ENCODE measurements around the gene RAB10. TPM values are rescaled to one million over a fixed set of nuclear protein-coding genes. Genes with fewer than 3 reads are reported as not detected.
"Not testable (repeated sequence)": the region's sequence is repeated elsewhere in the genome, so short reads cannot be mapped to it uniquely, and the experiment has no call there.

The RAB10 gene
- total RNA-seq, 1 donor from 2014 or later = 49.1 TPM

DNA sequence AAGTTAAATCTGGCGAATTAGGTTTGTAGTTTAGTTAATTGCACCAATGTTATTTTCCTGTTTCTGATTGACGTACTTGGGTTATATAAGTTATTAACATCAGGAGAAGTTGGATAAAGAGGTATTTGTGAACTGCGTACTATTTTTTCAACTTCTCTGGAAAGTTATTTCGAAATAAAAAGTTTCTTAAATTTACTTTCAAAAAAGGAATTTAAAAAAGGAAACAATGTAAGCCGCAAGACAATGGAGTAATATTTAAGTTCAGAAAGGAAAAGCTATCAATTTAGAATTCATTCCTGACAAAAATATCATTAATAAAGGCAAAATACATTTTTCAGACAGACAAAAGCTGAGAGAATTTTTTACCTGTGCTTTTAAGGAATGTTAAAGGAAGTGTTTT is 47.7 kb downstream of the RAB10 start:
- H3K4me3 ChIP-seq (ENCODE audit: low read length in 3 of 3) = no peak overlapping the region
- no peak overlapping the region for H3K9ac ChIP-seq (ENCODE audit: low read depth in 1 of 3, low read length in 3 of 3)
- H3K27ac ChIP-seq (ENCODE audit: low read depth, low read length) = no peak overlapping the region
- H3K36me3 ChIP-seq (ENCODE audit: control insufficient read depth in 3 of 3, insufficient read depth in 3 of 3, low read length in 3 of 3) = no peaks in the 10 kb centered on the region
- peaks cover 0 to 4% (median 0%) of the 10 kb centered on the region in 3 donors for H3K4me1 ChIP-seq (ENCODE audit: control insufficient read depth in 3 of 3, insufficient read depth in 3 of 3, low read length in 3 of 3)
- no peaks in the 10 kb centered on the region for H3K9me3 ChIP-seq (ENCODE audit: control insufficient read depth in 3 of 3, low read length in 3 of 3)
- H3K27me3 ChIP-seq (ENCODE audit: control insufficient read depth in 3 of 3, insufficient read depth in 3 of 3, low read length in 3 of 3) = no peaks in the 10 kb centered on the region

DNA sequence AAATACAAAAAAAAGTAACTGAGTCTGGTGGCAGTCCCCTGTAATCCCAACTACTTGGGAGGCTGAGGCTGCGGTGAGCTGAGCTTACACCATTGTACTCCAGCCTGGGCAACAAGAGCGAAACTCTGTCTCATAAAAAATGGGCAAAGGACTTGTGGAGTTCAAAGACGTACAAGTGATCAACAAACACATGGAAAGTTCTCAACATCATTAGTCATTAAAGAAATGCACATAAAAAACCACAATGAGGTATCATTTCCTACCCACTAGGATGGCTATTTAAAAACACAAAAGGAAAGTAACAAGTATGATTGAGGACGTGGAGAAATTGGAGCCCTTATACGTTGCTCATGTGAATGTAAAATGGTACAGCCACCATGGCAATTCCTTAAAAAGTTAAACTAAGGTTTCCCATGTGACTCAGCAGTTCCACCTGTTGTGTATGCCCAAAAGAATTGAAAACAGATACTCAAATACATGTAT is 52.3 kb downstream of the RAB10 start:
- no peaks in the 10 kb centered on the region for H3K27me3 ChIP-seq (ENCODE audit: control insufficient read depth in 3 of 3, insufficient read depth in 3 of 3, low read length in 3 of 3)
- no peaks in the 10 kb centered on the region for H3K9me3 ChIP-seq (ENCODE audit: control insufficient read depth in 3 of 3, low read length in 3 of 3)
- H3K4me1 ChIP-seq (ENCODE audit: control insufficient read depth in 3 of 3, insufficient read depth in 3 of 3, low read length in 3 of 3) = peaks cover 0 to 11% (median 9%) of the 10 kb centered on the region in 3 donors
- no peak overlapping the region for H3K27ac ChIP-seq (ENCODE audit: low read depth, low read length)
- no peak overlapping the region for H3K4me3 ChIP-seq (ENCODE audit: low read length in 3 of 3)
- no peaks in the 10 kb centered on the region for H3K36me3 ChIP-seq (ENCODE audit: control insufficient read depth in 3 of 3, insufficient read depth in 3 of 3, low read length in 3 of 3)
- no peak overlapping the region for H3K9ac ChIP-seq (ENCODE audit: low read depth in 1 of 3, low read length in 3 of 3)

DNA sequence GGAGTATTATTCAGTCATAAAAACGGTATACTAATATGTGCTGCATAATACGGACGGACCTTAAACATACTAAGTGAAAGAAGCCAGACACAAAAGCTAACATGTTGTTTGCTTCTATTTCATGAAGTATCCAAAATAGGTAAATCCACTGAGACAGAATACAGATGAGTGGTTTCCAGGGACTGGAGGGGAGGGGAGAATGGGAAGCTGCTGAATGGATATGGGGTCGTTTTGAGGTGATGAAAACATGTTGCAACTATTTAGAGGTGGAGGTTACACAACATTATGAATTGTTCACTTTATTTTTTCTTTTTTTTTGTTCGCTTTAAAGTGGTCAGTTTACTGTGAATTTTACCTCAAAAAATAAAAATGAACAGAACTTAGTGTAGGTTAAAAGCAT is 52.9 kb downstream of the RAB10 start:
- no peaks in the 10 kb centered on the region for H3K36me3 ChIP-seq (ENCODE audit: control insufficient read depth in 3 of 3, insufficient read depth in 3 of 3, low read length in 3 of 3)
- no peaks in the 10 kb centered on the region for H3K9me3 ChIP-seq (ENCODE audit: control insufficient read depth in 3 of 3, low read length in 3 of 3)
- H3K9ac ChIP-seq (ENCODE audit: low read depth in 1 of 3, low read length in 3 of 3) = no peak overlapping the region
- H3K27ac ChIP-seq (ENCODE audit: low read depth, low read length) = no peak overlapping the region
- no peaks in the 10 kb centered on the region for H3K27me3 ChIP-seq (ENCODE audit: control insufficient read depth in 3 of 3, insufficient read depth in 3 of 3, low read length in 3 of 3)
- no peak overlapping the region for H3K4me3 ChIP-seq (ENCODE audit: low read length in 3 of 3)
- H3K4me1 ChIP-seq (ENCODE audit: control insufficient read depth in 3 of 3, insufficient read depth in 3 of 3, low read length in 3 of 3) = peaks cover 0 to 11% (median 9%) of the 10 kb centered on the region in 3 donors

GRCh38 chr2:26088038-26088643 is 54.3 kb downstream of the RAB10 start:
- Histone ChIP-seq H3K9me3 (ENCODE audit: control insufficient read depth in 3 of 3, low read length in 3 of 3) (no peaks in the 10 kb centered on the region), H3K27me3 (ENCODE audit: control insufficient read depth in 3 of 3, insufficient read depth in 3 of 3, low read length in 3 of 3) (no peaks in the 10 kb centered on the region), H3K4me3 (ENCODE audit: low read length in 3 of 3) (no peak overlapping the region), H3K9ac (ENCODE audit: low read depth in 1 of 3, low read length in 3 of 3) (no peak overlapping the region), H3K27ac (ENCODE audit: low read depth, low read length) (peak overlapping the region; percentile 61), H3K4me1 (ENCODE audit: control insufficient read depth in 3 of 3, insufficient read depth in 3 of 3, low read length in 3 of 3) (peaks cover 0 to 15% (median 11%) of the 10 kb centered on the region in 3 donors), H3K36me3 (ENCODE audit: control insufficient read depth in 3 of 3, insufficient read depth in 3 of 3, low read length in 3 of 3) (no peaks in the 10 kb centered on the region)

DNA sequence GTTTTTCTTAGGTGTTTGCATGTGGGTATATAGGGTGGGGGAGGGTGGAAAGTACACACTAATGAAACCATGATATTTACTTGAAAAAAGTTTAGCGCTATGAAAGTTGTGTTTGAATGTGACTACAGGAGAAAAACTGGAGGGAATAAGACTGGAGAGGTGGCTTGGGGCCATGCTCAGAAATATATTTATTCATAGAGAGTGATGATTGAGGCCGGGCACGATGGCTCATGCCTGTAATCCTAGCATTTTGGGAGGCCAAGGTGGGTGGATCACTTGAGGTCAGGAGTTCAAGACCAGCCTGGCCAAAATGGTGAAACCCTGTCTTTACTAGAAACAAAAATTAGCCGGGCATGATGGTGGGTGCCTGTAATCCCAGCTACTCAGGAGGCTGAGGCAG is 55.0 kb downstream of the RAB10 start:
- H3K4me3 ChIP-seq (ENCODE audit: low read length in 3 of 3); H3K9me3 ChIP-seq (ENCODE audit: control insufficient read depth in 3 of 3, low read length in 3 of 3); H3K9ac ChIP-seq (ENCODE audit: low read depth in 1 of 3, low read length in 3 of 3); H3K27me3 ChIP-seq (ENCODE audit: control insufficient read depth in 3 of 3, insufficient read depth in 3 of 3, low read length in 3 of 3); H3K36me3 ChIP-seq (ENCODE audit: control insufficient read depth in 3 of 3, insufficient read depth in 3 of 3, low read length in 3 of 3): not testable (repeated sequence)
- Histone ChIP-seq H3K27ac (ENCODE audit: low read depth, low read length) (peak overlapping the region; percentile 61), H3K4me1 (ENCODE audit: control insufficient read depth in 3 of 3, insufficient read depth in 3 of 3, low read length in 3 of 3) (peaks cover 0 to 15% (median 11%) of the 10 kb centered on the region in 3 donors)

GRCh38 chr2:26089337-26089736 is 55.5 kb downstream of the RAB10 start:
- peak overlapping the region; percentile 61 for H3K27ac ChIP-seq (ENCODE audit: low read depth, low read length)

GRCh38 chr2:26095758-26096157 is 61.9 kb downstream of the RAB10 start:
- Histone ChIP-seq H3K27me3 (ENCODE audit: control insufficient read depth in 3 of 3, insufficient read depth in 3 of 3, low read length in 3 of 3) (no peaks in the 10 kb centered on the region), H3K4me3 (ENCODE audit: low read length in 3 of 3) (no peak overlapping the region), H3K36me3 (ENCODE audit: control insufficient read depth in 3 of 3, insufficient read depth in 3 of 3, low read length in 3 of 3) (peaks cover 0 to 3% (median 0%) of the 10 kb centered on the region in 3 donors), H3K9me3 (ENCODE audit: control insufficient read depth in 3 of 3, low read length in 3 of 3) (no peaks in the 10 kb centered on the region), H3K4me1 (ENCODE audit: control insufficient read depth in 3 of 3, insufficient read depth in 3 of 3, low read length in 3 of 3) (peaks cover 7 to 28% (median 13%) of the 10 kb centered on the region in 3 donors), H3K27ac (ENCODE audit: low read depth, low read length) (peak overlapping the region; percentile 37), H3K9ac (ENCODE audit: low read depth in 1 of 3, low read length in 3 of 3) (no peak overlapping the region)

More at GRCh38 chr2:26089337-26089736, 55.5 kb downstream of the RAB10 start:
- H3K4me1 ChIP-seq (ENCODE audit: control insufficient read depth in 3 of 3, insufficient read depth in 3 of 3, low read length in 3 of 3) = peaks cover 0 to 15% (median 11%) of the 10 kb centered on the region in 3 donors
- no peak overlapping the region for H3K9ac ChIP-seq (ENCODE audit: low read depth in 1 of 3, low read length in 3 of 3)
- H3K9me3 ChIP-seq (ENCODE audit: control insufficient read depth in 3 of 3, low read length in 3 of 3) = no peaks in the 10 kb centered on the region
- H3K4me3 ChIP-seq (ENCODE audit: low read length in 3 of 3) = no peak overlapping the region
- no peaks in the 10 kb centered on the region for H3K36me3 ChIP-seq (ENCODE audit: control insufficient read depth in 3 of 3, insufficient read depth in 3 of 3, low read length in 3 of 3)
- no peaks in the 10 kb centered on the region for H3K27me3 ChIP-seq (ENCODE audit: control insufficient read depth in 3 of 3, insufficient read depth in 3 of 3, low read length in 3 of 3)

- H3K36me3 ChIP-seq (ENCODE audit: control insufficient read depth in 3 of 3, insufficient read depth in 3 of 3, low read length in 3 of 3) = peaks cover 0 to 6% (median 5%) of the 10 kb centered on the region in 3 donors
- peaks cover 10 to 35% (median 26%) of the 10 kb centered on the region in 3 donors for H3K4me1 ChIP-seq (ENCODE audit: control insufficient read depth in 3 of 3, insufficient read depth in 3 of 3, low read length in 3 of 3)
- H3K9ac ChIP-seq (ENCODE audit: low read depth in 1 of 3, low read length in 3 of 3) = peak overlapping the region; percentile 35 to 44 (median 39)
- peaks cover 0 to 7% (median 0%) of the 10 kb centered on the region in 3 donors for H3K9me3 ChIP-seq (ENCODE audit: control insufficient read depth in 3 of 3, low read length in 3 of 3)
- no peaks in the 10 kb centered on the region for H3K27me3 ChIP-seq (ENCODE audit: control insufficient read depth in 3 of 3, insufficient read depth in 3 of 3, low read length in 3 of 3)
- H3K27ac ChIP-seq (ENCODE audit: low read depth, low read length) = peak overlapping the region; percentile 89
- peak overlapping the region in 2 of 3 donors; percentile 25 to 46 for H3K4me3 ChIP-seq (ENCODE audit: low read length in 3 of 3)
Observed at GRCh38 chr2:26099933-26100332, 66.0 kb downstream of the RAB10 start.

- peak overlapping the region; percentile 35 to 44 (median 39) for H3K9ac ChIP-seq (ENCODE audit: low read depth in 1 of 3, low read length in 3 of 3)
- H3K27ac ChIP-seq (ENCODE audit: low read depth, low read length) = peak overlapping the region; percentile 89
- peaks cover 0 to 6% (median 5%) of the 10 kb centered on the region in 3 donors for H3K36me3 ChIP-seq (ENCODE audit: control insufficient read depth in 3 of 3, insufficient read depth in 3 of 3, low read length in 3 of 3)
- no peaks in the 10 kb centered on the region for H3K27me3 ChIP-seq (ENCODE audit: control insufficient read depth in 3 of 3, insufficient read depth in 3 of 3, low read length in 3 of 3)
- H3K9me3 ChIP-seq (ENCODE audit: control insufficient read depth in 3 of 3, low read length in 3 of 3) = peaks cover 0 to 7% (median 0%) of the 10 kb centered on the region in 3 donors
- peak overlapping the region in 1 of 3 donors; percentile 25 for H3K4me3 ChIP-seq (ENCODE audit: low read length in 3 of 3)
- H3K4me1 ChIP-seq (ENCODE audit: control insufficient read depth in 3 of 3, insufficient read depth in 3 of 3, low read length in 3 of 3) = peaks cover 10 to 34% (median 26%) of the 10 kb centered on the region in 3 donors
Observed at GRCh38 chr2:26100384-26100783, 66.5 kb downstream of the RAB10 start.

GRCh38 chr2:26103752-26104151 is 69.9 kb downstream of the RAB10 start:
- Histone ChIP-seq H3K27ac (ENCODE audit: low read depth, low read length) (no peak overlapping the region), H3K27me3 (ENCODE audit: control insufficient read depth in 3 of 3, insufficient read depth in 3 of 3, low read length in 3 of 3) (no peaks in the 10 kb centered on the region), H3K9ac (ENCODE audit: low read depth in 1 of 3, low read length in 3 of 3) (no peak overlapping the region), H3K9me3 (ENCODE audit: control insufficient read depth in 3 of 3, low read length in 3 of 3) (peaks cover 0 to 7% (median 0%) of the 10 kb centered on the region in 3 donors), H3K36me3 (ENCODE audit: control insufficient read depth in 3 of 3, insufficient read depth in 3 of 3, low read length in 3 of 3) (peaks cover 0 to 5% (median 4%) of the 10 kb centered on the region in 3 donors), H3K4me3 (ENCODE audit: low read length in 3 of 3) (no peak overlapping the region), H3K4me1 (ENCODE audit: control insufficient read depth in 3 of 3, insufficient read depth in 3 of 3, low read length in 3 of 3) (peaks cover 10 to 29% (median 20%) of the 10 kb centered on the region in 3 donors)
